Choroid plexus epithelial cell (primary cell): ENCODE data around the gene LRFN4.

Experiments
- DNase-seq: peaks from one replicate; pipeline ENCODE4 v3.0.0-alpha.2; 2010; ENCODE audit warnings: low read depth
- H3K4me3 ChIP-seq: 2 replicates; pipeline ENCODE4 v1.5.1; 2011; ENCODE audit warnings: low read depth, mild to moderate bottlenecking, control low read depth, low read length, moderate library complexity
- TF ChIP-seq, protein P1 (sequence below): conservative IDR thresholded peaks from 2 replicates; pipeline ENCODE4 v1.5.1; 2011; ENCODE audit warnings: low read depth, mild to moderate bottlenecking, control low read depth, inconsistent platforms, low read length, moderate library complexity

Gene LRFN4

DNA sequence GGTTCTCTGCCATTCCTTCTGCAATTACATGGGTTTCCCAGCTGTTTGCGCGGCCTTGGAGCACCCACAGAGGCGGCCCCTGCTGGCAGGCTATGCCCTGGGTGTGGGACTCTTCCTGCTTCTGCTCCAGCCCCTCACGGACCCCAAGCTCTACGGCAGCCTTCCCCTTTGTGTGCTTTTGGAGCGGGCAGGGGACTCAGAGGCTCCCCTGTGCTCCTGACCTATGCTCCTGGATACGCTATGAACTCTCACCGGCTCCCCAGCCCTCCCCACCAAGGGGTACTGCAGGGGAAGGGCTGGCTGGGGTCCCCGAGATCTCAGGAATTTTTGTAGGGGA lies 11.0 kb upstream of the LRFN4 start:
- H3K4me3 ChIP-seq, result no peak overlapping the region
- DNase-seq, result peak; percentile 17
- TF ChIP-seq, protein P1, sequence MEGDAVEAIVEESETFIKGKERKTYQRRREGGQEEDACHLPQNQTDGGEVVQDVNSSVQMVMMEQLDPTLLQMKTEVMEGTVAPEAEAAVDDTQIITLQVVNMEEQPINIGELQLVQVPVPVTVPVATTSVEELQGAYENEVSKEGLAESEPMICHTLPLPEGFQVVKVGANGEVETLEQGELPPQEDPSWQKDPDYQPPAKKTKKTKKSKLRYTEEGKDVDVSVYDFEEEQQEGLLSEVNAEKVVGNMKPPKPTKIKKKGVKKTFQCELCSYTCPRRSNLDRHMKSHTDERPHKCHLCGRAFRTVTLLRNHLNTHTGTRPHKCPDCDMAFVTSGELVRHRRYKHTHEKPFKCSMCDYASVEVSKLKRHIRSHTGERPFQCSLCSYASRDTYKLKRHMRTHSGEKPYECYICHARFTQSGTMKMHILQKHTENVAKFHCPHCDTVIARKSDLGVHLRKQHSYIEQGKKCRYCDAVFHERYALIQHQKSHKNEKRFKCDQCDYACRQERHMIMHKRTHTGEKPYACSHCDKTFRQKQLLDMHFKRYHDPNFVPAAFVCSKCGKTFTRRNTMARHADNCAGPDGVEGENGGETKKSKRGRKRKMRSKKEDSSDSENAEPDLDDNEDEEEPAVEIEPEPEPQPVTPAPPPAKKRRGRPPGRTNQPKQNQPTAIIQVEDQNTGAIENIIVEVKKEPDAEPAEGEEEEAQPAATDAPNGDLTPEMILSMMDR, result peak; percentile 20

DNA sequence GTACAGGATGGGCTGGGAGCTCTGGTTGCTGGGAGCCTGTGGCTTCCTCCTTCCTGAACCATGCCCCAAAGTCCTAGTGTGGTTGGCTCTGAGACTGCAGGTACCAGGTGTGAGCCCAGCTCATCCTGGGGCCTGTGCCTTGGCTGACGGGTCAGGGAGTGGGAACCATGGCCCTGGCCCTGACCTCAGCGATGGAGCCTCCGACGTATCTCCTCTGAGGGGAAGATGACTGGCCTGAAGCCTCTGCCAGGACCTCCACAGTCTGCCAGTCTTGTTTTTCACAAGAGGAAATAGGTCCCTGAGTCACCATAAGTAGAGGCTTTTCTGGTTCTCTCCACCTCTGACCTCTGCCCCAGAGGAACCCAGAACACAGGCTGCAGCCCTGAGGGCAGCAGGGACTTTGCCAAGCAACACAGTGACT lies 10.2 kb upstream of the LRFN4 start:
- no peak overlapping the region for H3K4me3 ChIP-seq
- DNase-seq, result no peak
- TF ChIP-seq, protein P1, result no peak

DNA sequence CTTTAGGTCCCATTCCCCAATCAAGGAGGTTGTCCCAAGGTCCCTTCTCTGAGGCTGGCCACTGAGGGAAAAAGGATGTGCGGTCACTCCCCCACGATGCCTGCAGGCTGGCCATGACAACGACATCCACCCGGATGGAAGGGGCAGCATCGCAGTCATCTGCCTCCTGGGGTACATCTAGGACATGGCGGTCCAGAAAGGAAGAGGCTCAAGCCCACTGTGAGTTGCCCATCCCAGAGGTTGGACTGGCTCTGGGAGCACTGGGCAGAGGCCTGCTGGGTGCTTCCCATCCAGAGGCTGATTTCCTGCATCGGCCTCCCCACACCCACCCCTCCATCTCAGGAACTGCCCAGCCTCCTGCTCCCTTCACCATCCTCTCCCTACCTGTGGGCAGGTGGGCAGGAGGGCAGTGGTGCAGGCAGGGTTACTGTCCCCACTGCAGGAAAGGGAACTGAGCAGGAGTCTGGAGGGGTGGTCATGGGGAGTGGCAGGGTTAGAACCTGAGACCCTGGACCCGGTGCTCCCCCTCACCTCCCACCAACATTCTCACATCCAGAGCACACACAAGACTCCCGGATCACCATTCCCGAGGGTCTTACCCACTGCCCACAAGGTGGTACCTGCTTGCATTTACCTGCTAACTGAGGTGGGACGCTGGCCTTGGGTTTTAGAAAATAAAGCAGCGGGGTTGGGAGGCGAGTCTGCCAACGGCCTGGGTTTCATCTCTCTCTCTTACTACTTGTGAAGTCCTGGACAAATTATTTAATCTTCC lies 9.2 kb upstream of the LRFN4 start:
- TF ChIP-seq, protein P1, result no peak
- H3K4me3 ChIP-seq, result no peak overlapping the region
- no peak for DNase-seq

DNA sequence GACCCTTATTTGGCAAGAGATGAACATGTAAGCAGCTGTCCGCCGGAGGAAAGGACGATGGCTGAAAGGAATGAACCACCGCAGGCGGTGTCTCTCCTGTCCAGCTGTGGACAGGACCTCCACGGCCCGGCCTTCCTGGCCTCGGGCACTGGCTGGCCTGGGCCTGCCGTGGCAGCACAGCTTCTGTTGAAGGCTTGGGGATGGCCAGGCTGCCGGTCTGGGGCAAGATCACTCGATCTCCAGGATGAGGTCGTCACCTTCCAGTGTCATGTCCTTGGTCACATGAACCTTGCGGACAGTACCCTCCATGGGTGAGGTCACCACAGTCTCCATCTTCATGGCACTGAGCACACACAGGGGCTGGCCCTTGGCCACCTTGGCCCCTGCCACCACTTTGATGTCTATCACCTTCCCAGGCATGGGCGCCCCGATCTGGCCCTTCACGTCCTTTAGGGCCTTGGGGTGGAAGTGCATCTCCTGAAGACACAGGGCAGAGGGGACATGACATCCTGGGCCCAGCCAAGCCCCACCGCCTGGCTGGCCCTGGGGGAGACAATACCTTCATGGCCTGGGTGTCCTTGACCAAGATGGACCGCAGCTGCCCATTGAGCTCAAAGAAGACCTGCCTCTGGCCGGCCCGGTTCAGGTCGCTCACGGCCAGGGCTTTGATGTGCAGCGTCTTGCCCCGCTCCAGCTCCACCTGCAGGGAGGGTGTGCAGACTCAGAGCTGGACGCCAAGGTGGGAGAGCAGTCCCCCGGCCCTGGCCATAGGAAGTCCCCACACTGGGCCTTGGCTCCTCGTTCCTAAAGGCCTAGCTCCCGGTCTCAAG lies 8.0 kb upstream of the LRFN4 start:
- no peak overlapping the region for H3K4me3 ChIP-seq
- TF ChIP-seq, protein P1, result no peak
- DNase-seq, result no peak

DNA sequence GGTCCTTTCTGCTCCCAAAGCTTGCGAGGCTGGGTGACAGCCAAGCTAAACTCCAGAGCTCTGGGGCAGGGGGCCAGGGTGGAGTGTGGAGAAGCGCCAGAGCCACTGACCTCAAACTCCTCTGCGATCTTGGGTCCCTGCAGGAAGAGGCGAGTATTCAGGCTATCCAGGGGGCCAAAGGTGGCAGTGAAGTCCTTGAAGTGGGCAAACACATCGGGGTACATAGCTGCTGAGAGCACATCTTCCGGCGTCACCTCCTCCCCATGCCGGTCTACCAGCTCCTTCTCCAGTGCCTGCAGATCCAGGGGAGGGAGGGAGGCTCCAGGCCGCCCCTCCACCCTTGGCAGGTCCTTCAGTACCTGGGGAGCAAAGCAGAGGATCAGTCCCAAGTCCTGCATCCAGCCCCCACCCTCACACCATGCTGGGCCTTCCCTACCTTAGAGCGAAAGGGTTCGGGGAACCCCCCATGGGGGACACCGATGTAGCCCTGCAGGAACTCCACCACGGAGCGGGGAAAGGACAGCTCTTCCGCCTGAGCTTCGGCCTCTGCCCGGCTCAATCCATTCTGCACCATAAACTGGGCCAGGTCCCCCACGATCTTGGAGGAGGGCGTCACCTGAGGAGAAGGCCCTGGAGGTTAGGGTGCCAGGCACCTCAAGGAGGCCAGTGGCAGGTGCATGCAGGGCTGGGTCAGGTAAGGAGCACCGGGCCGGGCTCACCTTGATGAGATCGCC lies 7.2 kb upstream of the LRFN4 start:
- no peak for DNase-seq
- TF ChIP-seq, protein P1, result no peak
- H3K4me3 ChIP-seq, result no peak overlapping the region

DNA sequence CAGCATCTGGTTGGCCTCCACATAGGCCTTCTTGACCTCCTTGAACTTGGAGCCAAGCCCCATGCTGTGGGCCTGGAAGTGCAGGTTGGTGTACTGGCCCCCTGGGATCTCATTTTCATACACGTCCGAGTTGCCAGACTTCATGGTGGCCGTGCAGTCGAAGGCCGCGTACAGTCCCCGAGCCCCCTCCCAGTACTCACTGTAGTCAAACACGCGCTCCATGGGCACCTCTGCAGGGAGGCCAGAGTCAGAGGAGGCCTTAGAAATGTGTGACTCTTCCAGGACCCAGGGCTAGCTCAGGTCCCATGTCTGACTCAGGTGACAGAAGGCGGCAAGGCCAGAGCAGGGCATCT lies 6.7 kb upstream of the LRFN4 start:
- no peak overlapping the region for H3K4me3 ChIP-seq
- DNase-seq, result no peak
- TF ChIP-seq, protein P1, result no peak
